SK-N-SH treated with all-trans-retinoic acid at 6 μM for 48 hours (cell line): ENCODE measurements around the gene PARD3B.

Source experiments
- OSR1 ChIP-seq: fragments of 250-450 bp; sonication (Bioruptor Pico); IDR thresholded peaks from 2 replicates; pipeline ENCODE4 v1.8.0; 2022; ENCODE audit warnings: moderate library complexity, mild to moderate bottlenecking, inconsistent platforms
- RARB ChIP-seq: fragments of 250-450 bp; sonication (Bioruptor Pico); IDR thresholded peaks from 2 replicates; pipeline ENCODE4 v1.8.0; 2021; ENCODE audit warnings: mild to moderate bottlenecking, moderate library complexity
- ZFP3 ChIP-seq: fragments of 250-450 bp; sonication (Bioruptor Pico); IDR thresholded peaks from 2 replicates; pipeline ENCODE4 v1.5.0; 2020; ENCODE audit warnings: mild to moderate bottlenecking, moderate library complexity
- TF ChIP-seq, protein P1 (sequence below): fragments of 250-450 bp; sonication (Bioruptor Pico); IDR thresholded peaks from 2 replicates; pipeline ENCODE4 v1.8.0; 2020; ENCODE audit warnings: mild to moderate bottlenecking, moderate library complexity, borderline replicate concordance

GRCh38 chr2:204834716-204835384, 289.6 kb downstream of the PARD3B start:
- TF ChIP-seq RARB (CRISPR knock-in tag), result no peak
- no peak for TF ChIP-seq ZFP3 (CRISPR knock-in tag)
- TF ChIP-seq, protein P1, sequence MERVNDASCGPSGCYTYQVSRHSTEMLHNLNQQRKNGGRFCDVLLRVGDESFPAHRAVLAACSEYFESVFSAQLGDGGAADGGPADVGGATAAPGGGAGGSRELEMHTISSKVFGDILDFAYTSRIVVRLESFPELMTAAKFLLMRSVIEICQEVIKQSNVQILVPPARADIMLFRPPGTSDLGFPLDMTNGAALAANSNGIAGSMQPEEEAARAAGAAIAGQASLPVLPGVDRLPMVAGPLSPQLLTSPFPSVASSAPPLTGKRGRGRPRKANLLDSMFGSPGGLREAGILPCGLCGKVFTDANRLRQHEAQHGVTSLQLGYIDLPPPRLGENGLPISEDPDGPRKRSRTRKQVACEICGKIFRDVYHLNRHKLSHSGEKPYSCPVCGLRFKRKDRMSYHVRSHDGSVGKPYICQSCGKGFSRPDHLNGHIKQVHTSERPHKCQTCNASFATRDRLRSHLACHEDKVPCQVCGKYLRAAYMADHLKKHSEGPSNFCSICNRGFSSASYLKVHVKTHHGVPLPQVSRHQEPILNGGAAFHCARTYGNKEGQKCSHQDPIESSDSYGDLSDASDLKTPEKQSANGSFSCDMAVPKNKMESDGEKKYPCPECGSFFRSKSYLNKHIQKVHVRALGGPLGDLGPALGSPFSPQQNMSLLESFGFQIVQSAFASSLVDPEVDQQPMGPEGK (CRISPR knock-in tag), result no peak
- TF ChIP-seq OSR1, result no peak
